WTC11 (cell line): Measurements from ENCODE around the gene GNAL.

Experiments
- CBFB ChIP-seq: sonication (generic); formaldehyde crosslinking; IDR thresholded peaks from 2 replicates; pipeline ENCODE4 v1.8.1; 2022; ENCODE audit warnings: mild to moderate bottlenecking, low read depth, missing genetic modification reagents
- CTCF ChIP-seq: fragments of 200-600 bp; IDR thresholded peaks from 2 replicates; pipeline ENCODE4 v1.8.0; 2022; ENCODE audit warnings: antibody characterized with exemption
- FOXJ3 ChIP-seq: sonication (generic); formaldehyde crosslinking; IDR thresholded peaks from 2 replicates; pipeline ENCODE4 v1.9.0; 2021; ENCODE audit warnings: missing genetic modification reagents, mild to moderate bottlenecking, borderline replicate concordance
- NFYB ChIP-seq: sonication (generic); formaldehyde crosslinking; conservative IDR thresholded peaks from 2 replicates; pipeline ENCODE4 v1.8.0; 2022; ENCODE audit warnings: low read depth, missing genetic modification reagents
- SMAD3 ChIP-seq: sonication (generic); formaldehyde crosslinking; IDR thresholded peaks from 2 replicates; pipeline ENCODE4 v1.8.0; 2022; ENCODE audit warnings: missing genetic modification reagents, mild to moderate bottlenecking, borderline replicate concordance
- ZNF416 ChIP-seq: fragments of 250-450 bp; sonication (Bioruptor Pico); IDR thresholded peaks from 2 replicates; pipeline ENCODE4 v1.9.0; 2021; ENCODE audit warnings: mild to moderate bottlenecking, inconsistent platforms

- no peak for TF ChIP-seq CTCF
- no peak for TF ChIP-seq CBFB (CRISPR knock-in tag)
- TF ChIP-seq NFYB (CRISPR knock-in tag), result no peak
- no peak for TF ChIP-seq ZNF416 (CRISPR knock-in tag)
- TF ChIP-seq FOXJ3 (CRISPR knock-in tag), result no peak
- no peak for TF ChIP-seq SMAD3 (CRISPR knock-in tag)
Observed at GRCh38 chr18:11754979-11755378, 65.9 kb downstream of the GNAL start.
